Activated CD4-positive, CD25-positive, alpha-beta regulatory T cell treated with anti-CD3 and anti-CD28 coated beads, Interleukin-2, amount 50 U/mL, for 24 hours (primary cell): ENCODE data around the gene TMEM39B.
"Not testable (repeated sequence)": the region's sequence is repeated elsewhere in the genome, so short reads cannot be mapped to it uniquely, and the experiment has no call there.

Experiments
- ATAC-seq, 2 donors: fragments of 150-1000 bp; cut with Tn5 transposase; one replicate each; pipeline ENCODE4 v1.10.0; 2021; ENCODE audit warnings: mild to moderate bottlenecking in 1 of 2, moderate library complexity in 1 of 2

Gene TMEM39B

GRCh38 chr1:32113436-32113835 lies 40.7 kb downstream of the TMEM39B start:
- ATAC-seq = not testable (repeated sequence)

- no peak for ATAC-seq
These were observed 41.7 kb downstream of the TMEM39B start for GRCh38 chr1:32114420-32114819.

- ATAC-seq = no peak
These were observed 42.8 kb downstream of the TMEM39B start for GRCh38 chr1:32115496-32115895.

GRCh38 chr1:32116531-32116930 lies 43.8 kb downstream of the TMEM39B start:
- ATAC-seq = no peak

GRCh38 chr1:32122151-32122550 lies 49.4 kb downstream of the TMEM39B start:
- no peak for ATAC-seq

- not testable (repeated sequence) for ATAC-seq
These were observed 50.6 kb downstream of the TMEM39B start for GRCh38 chr1:32123361-32123760.

- ATAC-seq = no peak
These were observed 52.6 kb downstream of the TMEM39B start for GRCh38 chr1:32125313-32125712.

- ATAC-seq = no peak
These were observed 54.0 kb downstream of the TMEM39B start for GRCh38 chr1:32126770-32127169.

- ATAC-seq = no peak
These were observed 54.9 kb downstream of the TMEM39B start for GRCh38 chr1:32127409-32128198.

GRCh38 chr1:32128479-32128878 lies 55.7 kb downstream of the TMEM39B start:
- no peak for ATAC-seq

- no peak for ATAC-seq
These were observed 56.2 kb downstream of the TMEM39B start for GRCh38 chr1:32128964-32129363.

- not testable (repeated sequence) for ATAC-seq
These were observed 61.2 kb downstream of the TMEM39B start for GRCh38 chr1:32133950-32134280.

- ATAC-seq = no peak
These were observed 64.4 kb downstream of the TMEM39B start for GRCh38 chr1:32137111-32137510.

GRCh38 chr1:32138965-32139364 lies 66.2 kb downstream of the TMEM39B start:
- no peak for ATAC-seq

GRCh38 chr1:32142446-32143301 lies 69.9 kb downstream of the TMEM39B start:
- ATAC-seq = no peak

- not testable (repeated sequence) for ATAC-seq
These were observed 70.6 kb downstream of the TMEM39B start for GRCh38 chr1:32143302-32143695.

GRCh38 chr1:32144033-32144432 lies 71.3 kb downstream of the TMEM39B start:
- no peak for ATAC-seq

- ATAC-seq = not testable (repeated sequence)
These were observed 75.1 kb downstream of the TMEM39B start for GRCh38 chr1:32147799-32148198.

- no peak for ATAC-seq
These were observed 78.1 kb downstream of the TMEM39B start for GRCh38 chr1:32150847-32151246.

- no peak for ATAC-seq
These were observed 78.6 kb downstream of the TMEM39B start for GRCh38 chr1:32151319-32151787.
